HCT116 (cell line): Measurements from ENCODE around the gene CCNL1. TPM values are rescaled to one million over a fixed set of nuclear protein-coding genes. Genes with fewer than 3 reads are reported as not detected.
A peak's percentile ranks its signal among the peaks of the same experiment; 100 is the strongest.

Source experiments
- ATAC-seq: fragments of 200-7000 bp; cut with Tn5 transposase; 2 replicates; pipeline ENCODE4 v1.9.1; 2020; ENCODE audit warnings: mild to moderate bottlenecking, moderate library complexity
- BruUV-seq: library from RNA; stranded (reverse); fragments of 400-500 nt; replicated peaks from 2 replicates; lab custom pipeline; 2021; lab: Mats Ljungman, UMichigan
- CTCF ChIA-PET: fragments of 300-600 bp; sonication (Branson Sonifier 250); formaldehyde crosslinking; loops from one replicate; lab custom pipeline; 2021; ENCODE audit warnings: antibody characterized with exemption; lab: Charles Lee
- POLR2A ChIA-PET: fragments of 300-600, 350-600 bp; sonication (Branson Sonifier 250); formaldehyde crosslinking; loops from one replicate; lab custom pipeline; 2021; ENCODE audit warnings: antibody characterized with exemption; lab: Charles Lee
- RAD21 ChIA-PET, 2 experiments: fragments of 300-600 bp; sonication (Branson Sonifier 250); formaldehyde crosslinking; loops; one replicate each; lab custom pipeline; 2023; ENCODE audit warnings: low total read pairs in 2 of 2; ENCODE audit not compliant: uncharacterized antibody in 2 of 2, unreplicated experiment in 2 of 2, low non-redundant PET in 1 of 2; lab: Charles Lee
- DNase-seq: peaks from one replicate; pipeline ENCODE4 v3.0.0-alpha.2; 2010; ENCODE audit warnings: low read depth, low spot score
- H2AFZ ChIP-seq: fragments of 200-600 bp; shearing (Covaris generic), sonication (generic); 2 replicates; pipeline ENCODE4 v1.6.1; 2017; ENCODE audit warnings: low read depth, mixed run types, mixed read lengths, antibody characterized with exemption, low read length; ENCODE audit not compliant: poor library complexity, severe bottlenecking
- H3K27ac ChIP-seq: 2 replicates; pipeline ENCODE4 v1.5.1; 2012; ENCODE audit warnings: low read depth, low read length
- H3K27me3 ChIP-seq: fragments of 200-600 bp; sonication (generic); 2 replicates; pipeline ENCODE4 v1.6.1; 2016; ENCODE audit warnings: mixed run types, low read length, mixed read lengths; ENCODE audit not compliant: insufficient read depth
- H3K36me3 ChIP-seq, 2 experiments: fragments of 200-500 bp in 1 of 2; fragments of 200-600 bp in 1 of 2; sonication (Bioruptor generic) in 1 of 2; sonication (generic) in 1 of 2; 2 replicates each; pipeline versions ENCODE4 v1.5.1 to v1.6.1; 2014 to 2016; ENCODE audit warnings: low read length in 2 of 2, inconsistent platforms in 1 of 2, mixed read lengths in 1 of 2, mixed run types in 1 of 2; ENCODE audit not compliant: insufficient read depth in 2 of 2, control insufficient read depth in 1 of 2
- H3K4me1 ChIP-seq, 2 experiments: fragments of 200-600 bp in 1 of 2; sonication (generic) in 1 of 2; 2 replicates each; pipeline versions ENCODE4 v1.5.1 to v1.6.1; 2012 to 2017; ENCODE audit warnings: low read length in 2 of 2, inconsistent platforms in 1 of 2, mild to moderate bottlenecking in 1 of 2, mixed read lengths in 1 of 2, mixed run types in 1 of 2, moderate library complexity in 1 of 2; ENCODE audit not compliant: insufficient read depth in 2 of 2, control insufficient read depth in 1 of 2
- H3K4me2 ChIP-seq: fragments of 200-600 bp; sonication (generic); 2 replicates; pipeline ENCODE4 v1.6.1; 2017; ENCODE audit warnings: mixed run types, low read length, mixed read lengths
- H3K4me3 ChIP-seq, 2 experiments: fragments of 200-600 bp in 1 of 2; sonication (generic) in 1 of 2; replicated peaks in 1 of 2; 2 replicates each; pipeline ENCODE4 v1.5.1; 2011 to 2016; ENCODE audit warnings: low read length in 2 of 2, control low read depth in 1 of 2, low read depth in 1 of 2, mild to moderate bottlenecking in 1 of 2, mixed read lengths in 1 of 2, mixed run types in 1 of 2
- H3K79me2 ChIP-seq: fragments of 200-600 bp; sonication (generic); 2 replicates; pipeline ENCODE4 v1.6.1; 2017; ENCODE audit warnings: mild to moderate bottlenecking, mixed run types, low read length, moderate library complexity, mixed read lengths; ENCODE audit not compliant: insufficient read depth
- H3K9ac ChIP-seq: fragments of 200-600 bp; sonication (generic); 2 replicates; pipeline ENCODE4 v1.6.1; 2016; ENCODE audit warnings: low read length, mixed read lengths
- H3K9me2 ChIP-seq: fragments of 200-600 bp; sonication (generic), shearing (Covaris generic); 2 replicates; pipeline ENCODE4 v1.6.1; 2017; ENCODE audit warnings: mixed run types, mild to moderate bottlenecking, moderate library complexity; ENCODE audit not compliant: insufficient read depth
- H3K9me3 ChIP-seq, 2 experiments: fragments of 200-500 bp in 1 of 2; fragments of 200-600 bp in 1 of 2; sonication (Bioruptor generic) in 1 of 2; sonication (generic) in 1 of 2; 2 replicates each; pipeline ENCODE4 v1.6.1; 2014 to 2017; ENCODE audit warnings: low read length in 2 of 2, mixed read lengths in 2 of 2, inconsistent platforms in 1 of 2, low read depth in 1 of 2, mild to moderate bottlenecking in 1 of 2, mixed run types in 1 of 2, moderate library complexity in 1 of 2; ENCODE audit not compliant: control insufficient read depth in 1 of 2, insufficient read depth in 1 of 2
- H4K20me1 ChIP-seq: fragments of 200-600 bp; sonication (generic), shearing (Covaris generic); 2 replicates; pipeline ENCODE4 v1.6.1; 2017; ENCODE audit warnings: mixed run types, mild to moderate bottlenecking, moderate library complexity; ENCODE audit not compliant: insufficient read depth
- CBX3 ChIP-seq: IDR thresholded peaks from 2 replicates; pipeline ENCODE4 v1.6.1; 2012; ENCODE audit warnings: low read depth
- CEBPB ChIP-seq: IDR thresholded peaks from 2 replicates; pipeline ENCODE4 v1.6.1; 2012; ENCODE audit warnings: low read depth
- EGR1 ChIP-seq: IDR thresholded peaks from 2 replicates; pipeline ENCODE4 v1.6.1; 2012; ENCODE audit warnings: low read depth
- EZH2 ChIP-seq: fragments of 200-600 bp; sonication (generic); IDR thresholded peaks from 2 replicates; pipeline ENCODE4 v1.6.1; 2017; ENCODE audit warnings: antibody characterized with exemption, mixed run types
- EZH2phosphoT487 ChIP-seq: fragments of 200-600 bp; IDR thresholded peaks from 2 replicates; pipeline ENCODE4 v1.6.1; 2018; ENCODE audit warnings: antibody characterized with exemption, borderline replicate concordance
- FOSL1 ChIP-seq: IDR thresholded peaks from 2 replicates; pipeline ENCODE4 v1.6.1; 2012; ENCODE audit warnings: low read depth
- JUND ChIP-seq: IDR thresholded peaks from 2 replicates; pipeline ENCODE4 v1.6.1; 2012
- POLR2AphosphoS5 ChIP-seq: IDR thresholded peaks from 2 replicates; pipeline ENCODE4 v1.6.1; 2011; ENCODE audit warnings: mild to moderate bottlenecking, low read depth, low read length, moderate library complexity
- RAD21 ChIP-seq: IDR thresholded peaks from 2 replicates; pipeline ENCODE4 v1.6.1; 2012; ENCODE audit warnings: low read depth, mild to moderate bottlenecking
- REST ChIP-seq: IDR thresholded peaks from 2 replicates; pipeline ENCODE4 v1.6.1; 2012; ENCODE audit warnings: low read depth
- SP1 ChIP-seq: IDR thresholded peaks from 2 replicates; pipeline ENCODE4 v1.6.1; 2012; ENCODE audit warnings: low read depth
- SRF ChIP-seq: IDR thresholded peaks from 2 replicates; pipeline ENCODE4 v1.6.1; 2012; ENCODE audit warnings: low read depth
- TCF7L2 ChIP-seq: IDR thresholded peaks from 2 replicates; pipeline ENCODE4 v1.7.0; 2011; ENCODE audit warnings: borderline replicate concordance, inconsistent platforms; ENCODE audit not compliant: insufficient read depth, insufficient read length; ENCODE audit errors: extremely low read depth
- ZNF274 ChIP-seq: fragments of 200-500 bp; sonication (Bioruptor generic); IDR thresholded peaks from 2 replicates; pipeline ENCODE4 v1.6.1; 2014; ENCODE audit warnings: mild to moderate bottlenecking, low read depth, low read length, inconsistent platforms
- intact Hi-C: fragments of 100-400 bp; cut with micrococcal nuclease; formaldehyde crosslinking; loops from 2 replicates; pipeline ENCODE4 v1.10.0; 2022
- total RNA-seq: library from RNA; stranded (reverse); gene quantifications from one replicate; pipeline ENCODE4 v1.2.1, GENCODE V29; 2021; ENCODE audit not compliant: unreplicated experiment
- TF ChIP-seq, protein P1 (sequence below): IDR thresholded peaks from 2 replicates; pipeline ENCODE4 v1.6.1; 2012

The CCNL1 gene
- total RNA-seq, 1 experiment from 2014 or later = 96.7 TPM

DNA sequence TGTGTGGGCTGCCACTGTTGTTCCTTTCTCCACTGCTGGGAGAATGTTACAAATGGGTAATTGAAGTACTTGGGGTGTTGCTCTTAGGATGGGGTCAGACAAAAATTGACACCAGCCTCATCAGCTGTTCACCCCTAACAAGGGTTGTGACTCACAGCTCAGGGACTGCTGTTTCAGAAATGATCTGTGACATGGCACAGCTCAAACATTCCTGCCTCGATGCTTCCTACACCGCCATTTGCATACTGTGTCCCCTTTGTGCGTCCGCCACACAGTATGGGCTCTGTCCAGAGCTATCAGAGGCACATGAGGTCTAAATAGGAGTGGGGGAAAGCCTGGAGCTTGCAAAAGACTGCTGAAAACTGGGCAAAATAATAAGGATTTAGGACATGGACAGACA lies 43.9 kb downstream of the CCNL1 start:
- intact Hi-C loops = no loop called here
- Histone ChIP-seq H2AFZ (no peak overlapping the region), H3K4me3 (no peak overlapping the region)
- CTCF ChIA-PET = interaction anchor here (1.0 kb wide), 1 partner anchor 27 kb away, joined by 4 read pairs; no protein-coding TSS in a partner anchor
- no peak for TF ChIP-seq SP1
- TF ChIP-seq CBX3 = no peak
- TF ChIP-seq JUND = no peak
- TF ChIP-seq SRF = no peak
- TF ChIP-seq CEBPB = no peak
- TF ChIP-seq EGR1 = no peak
- no peak for TF ChIP-seq EZH2
- no peak for TF ChIP-seq FOSL1
- TF ChIP-seq RAD21 = no peak
- TF ChIP-seq, protein P1, sequence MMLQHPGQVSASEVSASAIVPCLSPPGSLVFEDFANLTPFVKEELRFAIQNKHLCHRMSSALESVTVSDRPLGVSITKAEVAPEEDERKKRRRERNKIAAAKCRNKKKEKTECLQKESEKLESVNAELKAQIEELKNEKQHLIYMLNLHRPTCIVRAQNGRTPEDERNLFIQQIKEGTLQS = no peak
- TF ChIP-seq, all 23 proteins: peak for 0
- Histone ChIP-seq H3K79me2 (no peaks in the 10 kb centered on the region), H3K4me1 (peaks cover 0 to 23% of the 10 kb centered on the region in 2 experiments; a peak in 2 of 4 replicates), H3K9me2 (no peaks in the 10 kb centered on the region), H4K20me1 (no peaks in the 10 kb centered on the region), H3K9ac (no peak overlapping the region), H3K27ac (no peak overlapping the region), H3K27me3 (no peaks in the 10 kb centered on the region), H3K4me2 (0 out of 2 replicates have a peak overlapping the region, but pooled peaks have one; percentile 40), H3K36me3 (no peaks in the 10 kb centered on the region), H3K9me3 (no peaks in the 10 kb centered on the region)
- no TSS peak for BruUV-seq
- no peak for DNase-seq
- RAD21 ChIA-PET = no interaction called here
- POLR2A ChIA-PET = interaction anchor here (2.6 kb wide), 1 partner anchor 27 kb away, joined by 5 read pairs; no protein-coding TSS in a partner anchor
- ATAC-seq = no peak

DNA sequence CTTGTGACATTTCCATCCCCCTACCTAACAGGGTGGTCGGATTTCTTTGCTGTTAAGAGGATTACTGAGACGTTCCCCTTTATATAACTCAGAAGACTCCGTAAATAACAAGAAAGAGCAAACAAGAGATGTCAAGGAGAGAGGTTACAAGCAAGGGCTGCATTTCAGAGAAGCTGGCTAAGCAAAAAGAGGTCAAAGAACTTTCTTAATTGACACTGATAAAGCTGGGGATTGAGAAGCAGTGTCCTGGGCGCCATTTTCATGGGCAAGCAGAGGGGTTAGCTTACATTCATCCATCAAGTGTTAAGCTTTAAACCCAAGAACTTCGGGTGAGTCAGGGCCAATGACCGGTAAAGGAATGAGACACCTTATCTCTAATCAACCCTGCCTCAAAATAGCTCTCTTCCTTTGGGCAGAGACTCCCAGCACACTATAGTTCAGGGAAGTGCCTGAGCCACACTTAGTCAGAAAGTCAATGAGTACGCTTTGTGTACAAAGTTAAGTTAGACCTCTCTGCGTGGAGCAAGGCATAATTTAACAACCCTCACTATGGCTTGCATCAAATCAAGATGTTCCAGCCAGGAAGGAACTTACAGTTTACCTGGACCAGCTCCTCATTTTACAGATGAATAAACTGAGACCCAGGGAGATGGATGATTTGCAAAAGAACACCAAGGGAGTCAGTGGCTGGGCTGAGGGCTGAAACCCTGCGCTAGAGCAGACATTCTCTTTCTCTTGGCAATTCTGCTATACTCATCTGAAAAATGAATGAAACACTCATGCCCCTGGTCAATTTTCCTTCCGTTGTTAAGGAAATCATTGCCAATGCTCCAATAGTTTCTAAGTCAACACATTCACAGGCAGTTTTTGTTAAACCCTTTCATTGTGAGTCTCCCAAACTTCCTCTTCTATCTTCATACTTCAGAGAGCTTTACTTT lies 44.6 kb downstream of the CCNL1 start:
- H3K4me3 ChIP-seq = no peak overlapping the region
- H4K20me1 ChIP-seq = no peaks in the 10 kb centered on the region
- ChIA-PET POLR2A (interaction anchor here (2.6 kb wide), 1 partner anchor 27 kb away, joined by 5 read pairs; no protein-coding TSS in a partner anchor), CTCF (interaction anchor here (1.0 kb wide), 1 partner anchor 26 kb away, joined by 4 read pairs; no protein-coding TSS in a partner anchor), RAD21 (no interaction called here)
- H3K4me1 ChIP-seq = peaks cover 0 to 23% of the 10 kb centered on the region in 2 experiments; a peak in 2 of 4 replicates
- H3K79me2 ChIP-seq = no peaks in the 10 kb centered on the region
- no TSS peak for BruUV-seq
- DNase-seq (no peak), ATAC-seq (peak; percentile 34; the same call in 1 of the 2 replicates)
- H3K9me2 ChIP-seq = no peaks in the 10 kb centered on the region
- H3K9me3 ChIP-seq = no peaks in the 10 kb centered on the region
- peak overlapping the region; percentile 74 for H2AFZ ChIP-seq
- H3K27ac ChIP-seq = no peak overlapping the region
- no peaks in the 10 kb centered on the region for H3K36me3 ChIP-seq
- H3K9ac ChIP-seq = no peak overlapping the region
- H3K4me2 ChIP-seq = peak overlapping the region; percentile 40
- H3K27me3 ChIP-seq = no peaks in the 10 kb centered on the region
- intact Hi-C loops = no loop called here
- TF ChIP-seq REST = no peak
- no peak for TF ChIP-seq EZH2phosphoT487
- TF ChIP-seq CEBPB = no peak
- no peak for TF ChIP-seq CBX3
- no peak for TF ChIP-seq TCF7L2
- no peak for TF ChIP-seq RAD21
- no peak for TF ChIP-seq ZNF274
- no peak for TF ChIP-seq POLR2AphosphoS5
- TF ChIP-seq, protein P1 = no peak
- TF ChIP-seq JUND = no peak
- no peak for TF ChIP-seq EZH2
